GM12801 (cell line): ENCODE measurements around the gene TMED4.

ENCODE experiments used
- TF ChIP-seq, protein P1 (sequence below): IDR thresholded peaks from one replicate; pipeline ENCODE4 v1.5.1; 2011; ENCODE audit warnings: control low read depth; ENCODE audit not compliant: insufficient read length; ENCODE audit errors: extremely low read depth

The TMED4 gene

DNA sequence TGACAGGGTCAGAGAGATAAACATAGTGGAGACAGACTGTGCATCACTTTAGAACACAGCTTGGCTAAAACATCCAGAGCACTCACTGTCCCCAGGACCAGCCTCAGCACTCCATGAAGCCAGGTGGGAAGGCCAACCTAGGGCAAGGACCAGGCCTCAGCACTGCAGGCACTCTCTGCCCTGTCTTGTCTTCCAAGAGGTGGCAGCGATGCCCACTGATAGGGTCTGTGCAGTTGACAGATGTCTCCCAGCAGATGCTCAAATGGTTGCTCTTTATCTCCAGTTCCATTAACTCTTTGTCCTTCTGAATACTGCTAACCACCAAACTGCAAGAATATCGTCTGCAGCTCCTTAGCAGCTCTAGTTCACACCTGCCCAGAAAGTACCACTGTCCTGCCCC, 17.4 kb downstream of the TMED4 start:
- TF ChIP-seq, protein P1, sequence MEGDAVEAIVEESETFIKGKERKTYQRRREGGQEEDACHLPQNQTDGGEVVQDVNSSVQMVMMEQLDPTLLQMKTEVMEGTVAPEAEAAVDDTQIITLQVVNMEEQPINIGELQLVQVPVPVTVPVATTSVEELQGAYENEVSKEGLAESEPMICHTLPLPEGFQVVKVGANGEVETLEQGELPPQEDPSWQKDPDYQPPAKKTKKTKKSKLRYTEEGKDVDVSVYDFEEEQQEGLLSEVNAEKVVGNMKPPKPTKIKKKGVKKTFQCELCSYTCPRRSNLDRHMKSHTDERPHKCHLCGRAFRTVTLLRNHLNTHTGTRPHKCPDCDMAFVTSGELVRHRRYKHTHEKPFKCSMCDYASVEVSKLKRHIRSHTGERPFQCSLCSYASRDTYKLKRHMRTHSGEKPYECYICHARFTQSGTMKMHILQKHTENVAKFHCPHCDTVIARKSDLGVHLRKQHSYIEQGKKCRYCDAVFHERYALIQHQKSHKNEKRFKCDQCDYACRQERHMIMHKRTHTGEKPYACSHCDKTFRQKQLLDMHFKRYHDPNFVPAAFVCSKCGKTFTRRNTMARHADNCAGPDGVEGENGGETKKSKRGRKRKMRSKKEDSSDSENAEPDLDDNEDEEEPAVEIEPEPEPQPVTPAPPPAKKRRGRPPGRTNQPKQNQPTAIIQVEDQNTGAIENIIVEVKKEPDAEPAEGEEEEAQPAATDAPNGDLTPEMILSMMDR: no peak

DNA sequence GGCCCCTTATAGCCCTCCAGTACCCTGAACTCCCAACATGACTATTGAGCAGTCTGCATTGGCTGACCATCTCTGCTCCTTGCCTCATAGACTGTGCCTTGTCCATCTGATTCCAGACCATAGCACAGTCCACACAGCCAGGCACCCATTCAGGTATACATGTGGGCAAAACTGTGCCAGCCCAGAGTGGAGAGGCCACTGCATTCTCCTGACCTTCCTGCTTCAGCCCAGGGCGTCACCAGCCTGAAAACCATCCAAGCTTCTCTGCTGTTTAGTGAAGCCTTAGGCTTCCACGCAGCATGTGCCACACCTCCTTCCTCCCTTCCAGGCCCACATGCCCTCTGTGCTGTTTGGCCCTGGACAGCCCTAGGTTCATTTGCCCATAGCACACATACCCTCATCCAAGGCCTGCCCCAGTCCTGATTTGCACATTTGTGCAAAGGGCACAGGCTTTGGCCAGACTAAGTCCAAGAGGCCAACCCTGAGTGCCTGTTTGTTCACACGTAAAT, 18.8 kb downstream of the TMED4 start:
- TF ChIP-seq, protein P1: no peak

DNA sequence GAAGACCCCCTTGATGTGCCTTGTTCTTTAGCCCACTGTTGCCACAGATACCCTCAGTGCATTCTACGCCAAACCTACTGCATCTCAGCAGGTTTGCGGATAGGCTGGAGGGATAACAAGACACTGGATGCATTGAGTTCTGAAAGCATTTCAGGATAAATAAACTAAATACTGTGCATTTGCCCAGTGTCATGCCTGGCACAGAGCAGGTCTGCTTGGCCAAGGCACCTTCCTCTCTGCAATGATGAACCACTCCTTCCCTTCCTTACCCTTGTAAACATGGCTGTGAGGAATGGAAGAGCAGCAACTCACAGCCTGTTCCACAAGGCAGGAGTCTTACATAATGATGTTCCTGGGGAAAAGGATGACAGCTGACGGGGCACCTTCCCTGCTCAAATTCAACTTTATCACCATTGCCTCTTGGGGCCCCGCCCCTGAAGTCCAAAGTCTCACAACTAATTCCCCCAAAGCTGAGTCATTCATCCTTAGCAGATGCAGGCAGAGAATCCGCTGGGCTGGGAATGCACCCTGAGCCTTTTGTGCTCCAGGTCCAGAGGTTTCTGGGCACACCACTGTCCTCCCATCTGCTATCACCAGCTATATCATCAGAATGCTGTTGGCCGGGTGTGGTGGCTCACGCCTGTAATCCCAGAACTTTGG, 19.9 kb downstream of the TMED4 start:
- TF ChIP-seq, protein P1: no peak

DNA sequence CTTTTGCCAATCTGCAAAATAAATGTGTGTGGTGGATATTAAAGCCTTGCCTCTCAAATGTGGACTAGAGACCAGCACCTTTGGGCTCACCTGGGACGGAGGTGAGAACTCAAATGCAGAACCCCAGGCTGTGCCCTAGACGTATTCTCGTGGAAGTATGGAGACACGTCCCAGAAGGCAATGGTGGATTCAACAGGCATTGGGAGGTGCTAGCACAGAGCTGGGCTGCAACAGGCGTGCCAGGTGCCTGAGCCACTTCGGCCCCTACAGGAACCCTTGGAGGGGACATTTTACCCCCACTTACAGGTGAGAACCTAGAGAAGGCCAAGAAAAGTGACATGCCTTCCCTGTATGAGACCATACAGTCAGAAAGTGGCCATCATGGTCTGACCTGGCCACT, 20.6 kb downstream of the TMED4 start:
- TF ChIP-seq, protein P1: no peak

DNA sequence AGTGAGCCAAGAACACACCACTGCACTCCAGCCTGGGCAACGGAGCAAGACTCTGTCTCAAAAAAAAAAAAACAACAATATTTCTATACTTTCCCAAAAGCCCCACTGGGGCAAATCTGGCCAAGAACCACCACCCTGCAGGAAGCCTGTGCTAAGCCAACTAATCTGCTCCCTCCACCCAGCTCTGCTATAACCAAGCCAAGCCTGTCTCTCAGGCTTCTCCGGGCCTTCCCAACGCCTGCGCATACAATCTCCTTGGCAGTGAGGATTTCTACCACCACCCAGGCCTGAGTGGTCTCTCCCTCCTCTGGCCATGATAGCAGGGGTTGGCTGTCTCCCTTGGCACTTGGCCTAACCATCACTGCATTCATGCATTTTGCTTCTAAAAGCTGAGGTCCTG, 22.5 kb downstream of the TMED4 start:
- TF ChIP-seq, protein P1: no peak

DNA sequence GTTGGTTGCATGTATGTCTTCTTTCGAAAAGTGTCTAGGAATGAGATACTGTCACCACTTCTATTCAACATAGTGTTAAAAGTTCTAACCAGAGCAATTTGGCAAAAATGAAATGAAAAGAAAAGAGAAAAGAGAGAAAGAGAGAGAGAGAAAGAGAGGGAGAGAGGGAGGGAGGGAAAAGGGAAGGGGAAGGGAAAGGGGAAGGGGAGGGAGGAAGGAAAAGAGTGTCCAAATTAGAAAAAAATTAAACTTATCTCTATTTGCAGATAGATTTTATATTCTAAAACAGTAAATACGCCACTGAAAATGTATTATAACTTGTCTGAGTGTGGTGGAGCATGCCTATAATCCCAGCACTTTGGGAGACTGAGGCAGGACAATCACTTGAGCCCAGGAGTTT, 24.5 kb downstream of the TMED4 start:
- TF ChIP-seq, protein P1: no peak

DNA sequence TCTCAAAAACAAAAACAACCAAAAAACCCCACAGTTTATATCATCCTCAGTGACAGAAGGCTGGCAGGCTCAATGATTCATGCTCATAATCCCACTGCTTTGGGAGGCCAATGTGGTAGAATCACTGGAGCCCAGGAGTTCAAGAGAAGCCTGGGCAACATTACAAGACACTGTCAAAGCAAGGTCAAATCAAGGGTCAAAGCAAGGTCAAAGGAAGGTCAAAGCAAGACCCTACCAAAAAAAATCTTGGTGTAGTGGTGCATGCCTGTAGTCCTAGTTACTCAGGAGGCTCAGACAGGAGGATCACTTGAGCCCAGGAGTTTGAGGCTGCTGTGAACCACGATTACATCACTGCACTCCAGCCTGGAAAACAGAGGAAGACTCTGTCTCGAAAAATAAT, 26.7 kb downstream of the TMED4 start:
- TF ChIP-seq, protein P1: no peak
